ENCODE results near the gene MEIKIN. TPM values are rescaled to one million over a fixed set of nuclear protein-coding genes. Genes with fewer than 3 reads are reported as not detected.

The MEIKIN gene
- total RNA-seq, 1 donor from 2014 or later: not detected

DNA sequence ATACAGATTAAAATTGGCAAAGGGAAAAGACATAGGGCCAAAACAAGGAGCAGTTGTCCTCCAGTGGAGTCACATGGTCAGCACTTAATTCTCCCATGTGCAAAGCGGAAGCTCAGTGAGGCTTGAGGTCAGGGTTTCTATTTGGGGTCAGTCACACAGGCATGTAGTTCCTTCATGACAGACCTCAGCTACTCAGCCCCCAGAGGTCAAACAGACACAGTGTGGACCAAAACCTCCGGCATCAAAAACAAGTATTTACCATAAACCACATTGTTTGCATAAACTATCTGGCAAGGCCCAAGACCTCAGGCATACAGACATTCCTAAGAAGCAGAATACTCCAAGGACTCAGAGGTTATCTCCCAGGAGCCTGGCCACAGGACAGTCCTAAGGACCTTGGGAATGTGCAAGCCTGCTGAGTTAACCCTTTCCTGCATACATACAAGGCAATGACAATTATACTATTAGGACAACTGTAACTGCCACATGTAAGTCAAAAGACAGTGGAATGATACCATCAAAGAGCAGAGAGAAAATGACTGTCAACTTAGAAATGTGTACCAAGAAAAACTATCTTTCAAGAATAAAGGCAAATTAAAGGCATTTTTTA, 120.0 kb downstream of the MEIKIN start:
- intact Hi-C loops (cut with DNase I): no loop called here
- DNase-seq (ENCODE audit: low spot score): no peak

- intact Hi-C loops (cut with DNase I): no loop called here
- no peak for DNase-seq (ENCODE audit: low spot score)
Measured at GRCh38 chr5:131824631-131825030, 120.8 kb downstream of the MEIKIN start.

GRCh38 chr5:131821221-131821620, 124.2 kb downstream of the MEIKIN start:
- intact Hi-C loops (cut with DNase I): no loop called here

GRCh38 chr5:131818001-131818724, 127.3 kb downstream of the MEIKIN start:
- DNase-seq (ENCODE audit: low spot score): no peak
- intact Hi-C loops (cut with DNase I): no loop called here

More at GRCh38 chr5:131821221-131821620, 124.2 kb downstream of the MEIKIN start:
- no peak for DNase-seq (ENCODE audit: low spot score)

DNA sequence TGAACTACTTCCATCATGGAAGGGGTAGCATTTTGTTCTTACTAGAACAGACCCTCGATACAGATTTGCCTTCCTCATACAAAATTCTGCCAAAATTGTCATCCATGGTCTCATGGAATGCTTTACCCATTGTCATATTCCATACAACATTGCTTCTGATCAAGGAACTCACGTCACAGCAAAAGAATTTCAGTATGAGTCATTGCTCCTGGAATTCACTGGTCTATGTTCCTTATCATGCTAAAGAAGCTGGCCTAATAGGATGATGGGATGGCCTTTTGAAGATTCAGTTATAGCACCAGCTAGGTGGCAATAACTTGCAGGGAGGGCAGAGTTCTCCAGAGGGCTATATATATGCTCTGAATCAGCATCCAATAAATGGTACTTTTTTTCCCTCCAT, 130.5 kb downstream of the MEIKIN start:
- DNase-seq (ENCODE audit: low spot score): no peak
- intact Hi-C loops (cut with DNase I): loop anchor here (5.0 kb wide), 2 partner anchors 228 to 247 kb away; partner anchors contain the start of gene IL3

- no peak for DNase-seq (ENCODE audit: low spot score)
- intact Hi-C loops (cut with DNase I): loop anchor here (5.0 kb wide), 2 partner anchors 225 to 250 kb away; partner anchors contain the start of gene IL3
Measured at GRCh38 chr5:131812371-131813160, 132.9 kb downstream of the MEIKIN start.

- DNase-seq (ENCODE audit: low spot score): no peak
- intact Hi-C loops (cut with DNase I): loop anchor here (1.0 to 5.0 kb wide), 3 partner anchors 197 to 252 kb away; partner anchors contain the start of gene IL3
Measured at GRCh38 chr5:131810510-131811249, 134.8 kb downstream of the MEIKIN start.

- peak; percentile 100 for DNase-seq (ENCODE audit: low spot score)
- intact Hi-C loops (cut with DNase I): loop anchor here (1.0 to 10.0 kb wide), 4 partner anchors 38 to 418 kb away; partner anchors contain the start of gene RAPGEF6
Measured at GRCh38 chr5:131796793-131797693, 148.4 kb downstream of the MEIKIN start, which contains the start of gene FNIP1. TSS of gene FNIP1 (minus strand) at chr5:131797017. CDS start at chr5:131796921, 96 bp downstream.

DNA sequence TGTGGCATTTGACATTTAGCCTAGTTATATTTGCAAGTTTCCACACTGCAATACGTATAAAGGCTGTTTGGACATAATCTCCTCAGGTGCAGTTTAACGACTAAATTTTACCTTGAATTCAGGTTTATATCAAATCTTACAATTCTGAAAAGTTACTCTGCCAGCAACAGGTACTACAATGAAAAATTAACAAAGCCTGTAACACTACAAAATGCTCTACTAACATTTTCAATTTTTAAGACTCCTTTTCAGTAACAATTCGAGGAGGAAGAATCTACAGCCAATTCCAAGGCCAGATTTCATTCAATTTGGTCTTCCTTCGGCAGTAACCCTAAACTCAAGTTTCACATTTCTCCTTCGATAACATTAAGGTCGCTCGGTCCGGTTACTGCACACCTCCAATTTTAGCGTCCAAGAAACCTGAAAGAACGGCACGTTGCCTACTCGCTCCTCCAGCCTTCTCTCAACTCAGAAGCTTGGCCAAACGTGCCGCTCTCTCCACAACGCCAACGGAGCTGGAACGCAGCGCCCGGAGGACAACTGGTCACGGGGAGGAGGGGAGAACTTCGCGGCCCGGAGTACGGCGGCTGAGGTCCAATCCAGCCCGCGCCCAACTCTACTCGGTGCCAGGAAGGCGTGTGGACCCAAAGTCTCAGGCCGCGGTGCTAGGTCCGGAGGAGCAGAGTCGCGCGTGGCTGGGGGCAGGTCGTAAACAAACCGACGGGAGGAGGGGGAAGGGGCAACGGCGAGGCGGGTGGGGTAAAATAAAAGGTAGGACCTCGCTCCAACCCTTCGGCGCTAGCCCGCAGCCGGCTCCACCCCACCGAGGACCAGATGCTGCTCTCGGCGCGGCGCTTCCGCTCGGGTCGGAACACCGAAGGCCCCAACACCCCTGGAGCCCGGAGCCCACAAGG, 149.3 kb downstream of the MEIKIN start:
- peak; percentile 85 for DNase-seq (ENCODE audit: low spot score)
- intact Hi-C loops (cut with DNase I): loop anchor here (1.0 to 10.0 kb wide), 4 partner anchors 37 to 419 kb away; partner anchors contain the start of gene RAPGEF6

DNA sequence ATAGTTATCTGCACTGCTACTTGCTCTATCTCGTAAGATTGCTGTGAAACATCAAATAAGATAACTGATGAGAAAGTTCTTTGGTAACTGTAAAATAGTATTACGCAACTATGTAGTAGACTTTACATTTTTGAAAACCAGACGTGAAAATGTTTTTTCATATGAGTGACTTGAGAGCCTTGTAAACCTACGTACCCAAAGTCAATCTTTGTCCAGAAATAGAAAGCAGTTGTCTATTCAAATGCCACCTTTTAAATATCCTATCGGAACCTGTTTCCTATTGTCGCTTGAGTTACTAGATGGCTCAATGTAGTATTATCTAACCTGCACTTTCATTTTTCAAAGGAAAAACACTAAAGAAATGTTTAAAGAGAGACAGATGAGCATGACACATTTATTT, 150.2 kb downstream of the MEIKIN start:
- no peak for DNase-seq (ENCODE audit: low spot score)
- intact Hi-C loops (cut with DNase I): loop anchor here (10.0 kb wide), 1 partner anchor 420 kb away; no protein-coding TSS in a partner anchor

DNA sequence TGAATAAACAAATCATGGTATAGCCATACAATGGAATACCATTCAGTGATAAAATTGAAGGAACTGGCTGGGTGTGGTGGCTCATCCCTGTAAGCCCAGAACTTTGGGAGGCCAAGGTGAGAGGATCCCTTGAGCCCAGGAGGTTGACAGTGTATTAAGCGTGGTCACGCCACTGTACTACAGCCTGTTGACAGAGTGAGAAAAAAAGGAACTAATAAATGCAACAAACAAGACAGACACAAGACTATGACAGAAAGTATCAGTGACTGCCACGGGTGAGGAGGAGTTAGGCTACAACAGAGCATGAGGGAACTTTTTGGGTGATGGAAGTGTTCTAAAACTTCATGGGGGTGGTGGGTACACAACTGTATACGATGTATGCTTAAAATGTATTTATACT, 150.9 kb downstream of the MEIKIN start:
- intact Hi-C loops (cut with DNase I): loop anchor here (10.0 kb wide), 1 partner anchor 420 kb away; no protein-coding TSS in a partner anchor
- no peak for DNase-seq (ENCODE audit: low spot score)

GRCh38 chr5:131792896-131793295, 152.6 kb downstream of the MEIKIN start:
- intact Hi-C loops (cut with DNase I): loop anchor here (10.0 kb wide), 1 partner anchor 422 kb away; no protein-coding TSS in a partner anchor
- DNase-seq (ENCODE audit: low spot score): no peak

DNA sequence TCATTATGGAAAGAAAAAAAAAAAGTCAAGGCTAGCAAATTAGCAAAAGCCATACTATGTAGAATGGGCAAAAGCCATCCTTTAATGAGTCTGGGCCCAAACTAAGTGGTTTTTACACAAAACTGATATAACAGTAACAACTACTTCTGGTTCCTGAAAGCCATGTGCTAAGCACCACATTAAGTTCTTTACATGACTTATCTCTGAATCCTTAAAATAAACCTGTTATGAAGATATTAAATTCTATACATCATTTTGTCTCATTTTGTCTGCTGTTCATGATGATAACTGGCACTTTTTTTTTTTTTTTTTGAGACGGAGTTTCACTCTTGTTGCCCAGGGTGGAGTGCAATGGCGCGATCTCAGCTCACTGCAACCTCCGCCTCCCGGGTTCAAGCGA, 153.6 kb downstream of the MEIKIN start:
- intact Hi-C loops (cut with DNase I): loop anchor here (10.0 kb wide), 1 partner anchor 423 kb away; no protein-coding TSS in a partner anchor
- DNase-seq (ENCODE audit: low spot score): no peak

DNA sequence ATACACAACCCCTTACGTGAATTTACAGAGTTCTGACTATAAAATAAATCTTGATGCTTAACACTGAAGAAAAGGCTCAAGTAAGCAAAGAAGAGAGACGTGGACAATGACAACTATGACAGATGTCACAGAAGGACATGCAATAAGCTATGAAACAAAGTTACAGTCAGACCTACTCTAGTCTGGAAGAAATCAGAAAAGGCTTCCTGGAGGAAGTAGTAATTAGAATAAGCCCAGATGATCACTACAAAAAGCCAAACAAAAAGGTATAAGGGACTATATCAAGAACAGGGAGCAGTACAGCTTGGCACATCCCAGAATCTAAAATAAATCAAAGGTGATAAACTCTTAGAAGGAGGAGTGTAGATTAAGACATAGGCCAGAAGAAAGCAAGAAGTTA, 154.9 kb downstream of the MEIKIN start:
- intact Hi-C loops (cut with DNase I): loop anchor here (10.0 kb wide), 1 partner anchor 424 kb away; no protein-coding TSS in a partner anchor

GRCh38 chr5:131789765-131790164, 155.7 kb downstream of the MEIKIN start:
- DNase-seq (ENCODE audit: low spot score): no peak
- intact Hi-C loops (cut with DNase I): loop anchor here (10.0 kb wide), 1 partner anchor 425 kb away; no protein-coding TSS in a partner anchor

More for the DNA sequence above, 154.9 kb downstream of the MEIKIN start:
- DNase-seq (ENCODE audit: low spot score): no peak

DNA sequence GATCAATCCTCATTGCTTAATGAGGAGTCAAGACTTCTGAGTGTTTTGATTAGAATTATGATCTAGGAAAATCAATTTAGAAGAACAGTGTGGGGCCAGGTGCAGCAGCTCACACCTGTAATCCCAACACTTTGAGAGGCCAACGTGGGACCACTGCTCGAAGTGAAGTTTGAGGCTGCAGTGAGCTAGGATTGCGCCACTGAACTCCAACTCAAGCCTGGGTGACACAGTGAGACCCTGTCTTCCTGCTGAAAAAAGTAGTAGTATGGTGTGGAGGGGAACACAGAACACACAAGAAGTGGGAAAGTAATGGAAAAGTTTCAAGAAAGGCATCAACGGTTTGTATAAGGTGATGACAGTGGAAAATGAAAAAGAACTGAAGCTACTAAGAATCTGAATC, 157.7 kb downstream of the MEIKIN start:
- DNase-seq (ENCODE audit: low spot score): no peak
- intact Hi-C loops (cut with DNase I): no loop called here

Measured in cardiac septum (tissue), 1 donor.